ENCODE data around the gene CCL26. TPM values are rescaled to one million over a fixed set of nuclear protein-coding genes. Genes with fewer than 3 reads are reported as not detected.
A peak's percentile ranks its signal among the peaks of the same experiment; 100 is the strongest.

Gene CCL26
- total RNA-seq, 1 donor from 2014 or later: not detected

DNA sequence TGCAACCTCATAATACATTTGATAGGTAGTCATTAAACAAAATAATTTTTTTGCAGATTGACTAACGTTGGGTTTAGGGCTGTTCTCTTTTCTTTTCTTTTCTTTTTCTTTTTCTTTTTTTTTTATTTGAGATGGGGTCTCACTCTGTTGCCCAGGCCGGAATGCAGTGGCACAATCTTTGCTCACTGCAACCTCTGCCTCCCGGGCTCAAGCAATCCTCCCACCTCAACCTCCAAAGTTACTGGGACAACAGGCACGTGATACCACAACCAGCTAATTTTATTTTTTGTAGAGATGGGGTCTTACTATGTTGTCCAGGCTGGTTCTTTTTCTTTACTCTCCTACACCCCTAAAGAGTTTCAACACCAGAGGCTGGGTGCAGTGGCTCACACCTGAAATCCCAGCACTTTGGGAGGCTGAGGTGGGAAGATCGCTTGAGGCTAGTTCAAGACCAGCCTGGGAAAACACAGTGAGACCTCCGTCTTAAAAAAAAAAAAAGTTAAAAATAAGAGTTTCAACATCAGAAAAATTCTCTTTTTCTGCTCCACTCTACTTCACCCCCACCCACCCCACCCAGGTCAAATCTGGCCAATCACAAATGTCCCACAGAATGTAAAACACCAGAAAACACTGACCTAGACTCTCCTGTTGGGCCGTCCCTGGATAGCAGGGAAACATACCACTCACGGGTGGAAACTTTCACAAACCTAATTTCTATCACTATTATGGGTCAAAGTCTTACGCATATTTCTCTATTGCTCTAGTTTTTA lies 36.2 kb downstream of the CCL26 start:
- Mint-ChIP-seq H3K4me1 (ENCODE audit: low read depth) (peaks cover 55% of the 10 kb centered on the region), H3K4me3 (ENCODE audit: unreplicated experiment) (no peak overlapping the region), H3K9me3 (ENCODE audit: low read depth) (no peaks in the 10 kb centered on the region), H3K27ac (ENCODE audit: unreplicated experiment) (no peak overlapping the region), H3K27me3 (ENCODE audit: low read depth) (no peaks in the 10 kb centered on the region), H3K36me3 (ENCODE audit: low read depth) (no peaks in the 10 kb centered on the region)
- TF ChIP-seq, protein P1, sequence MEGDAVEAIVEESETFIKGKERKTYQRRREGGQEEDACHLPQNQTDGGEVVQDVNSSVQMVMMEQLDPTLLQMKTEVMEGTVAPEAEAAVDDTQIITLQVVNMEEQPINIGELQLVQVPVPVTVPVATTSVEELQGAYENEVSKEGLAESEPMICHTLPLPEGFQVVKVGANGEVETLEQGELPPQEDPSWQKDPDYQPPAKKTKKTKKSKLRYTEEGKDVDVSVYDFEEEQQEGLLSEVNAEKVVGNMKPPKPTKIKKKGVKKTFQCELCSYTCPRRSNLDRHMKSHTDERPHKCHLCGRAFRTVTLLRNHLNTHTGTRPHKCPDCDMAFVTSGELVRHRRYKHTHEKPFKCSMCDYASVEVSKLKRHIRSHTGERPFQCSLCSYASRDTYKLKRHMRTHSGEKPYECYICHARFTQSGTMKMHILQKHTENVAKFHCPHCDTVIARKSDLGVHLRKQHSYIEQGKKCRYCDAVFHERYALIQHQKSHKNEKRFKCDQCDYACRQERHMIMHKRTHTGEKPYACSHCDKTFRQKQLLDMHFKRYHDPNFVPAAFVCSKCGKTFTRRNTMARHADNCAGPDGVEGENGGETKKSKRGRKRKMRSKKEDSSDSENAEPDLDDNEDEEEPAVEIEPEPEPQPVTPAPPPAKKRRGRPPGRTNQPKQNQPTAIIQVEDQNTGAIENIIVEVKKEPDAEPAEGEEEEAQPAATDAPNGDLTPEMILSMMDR (IDR thresholded peaks at IDR 0.05): no peak
- DNase-seq (ENCODE audit: low spot score): no peak

DNA sequence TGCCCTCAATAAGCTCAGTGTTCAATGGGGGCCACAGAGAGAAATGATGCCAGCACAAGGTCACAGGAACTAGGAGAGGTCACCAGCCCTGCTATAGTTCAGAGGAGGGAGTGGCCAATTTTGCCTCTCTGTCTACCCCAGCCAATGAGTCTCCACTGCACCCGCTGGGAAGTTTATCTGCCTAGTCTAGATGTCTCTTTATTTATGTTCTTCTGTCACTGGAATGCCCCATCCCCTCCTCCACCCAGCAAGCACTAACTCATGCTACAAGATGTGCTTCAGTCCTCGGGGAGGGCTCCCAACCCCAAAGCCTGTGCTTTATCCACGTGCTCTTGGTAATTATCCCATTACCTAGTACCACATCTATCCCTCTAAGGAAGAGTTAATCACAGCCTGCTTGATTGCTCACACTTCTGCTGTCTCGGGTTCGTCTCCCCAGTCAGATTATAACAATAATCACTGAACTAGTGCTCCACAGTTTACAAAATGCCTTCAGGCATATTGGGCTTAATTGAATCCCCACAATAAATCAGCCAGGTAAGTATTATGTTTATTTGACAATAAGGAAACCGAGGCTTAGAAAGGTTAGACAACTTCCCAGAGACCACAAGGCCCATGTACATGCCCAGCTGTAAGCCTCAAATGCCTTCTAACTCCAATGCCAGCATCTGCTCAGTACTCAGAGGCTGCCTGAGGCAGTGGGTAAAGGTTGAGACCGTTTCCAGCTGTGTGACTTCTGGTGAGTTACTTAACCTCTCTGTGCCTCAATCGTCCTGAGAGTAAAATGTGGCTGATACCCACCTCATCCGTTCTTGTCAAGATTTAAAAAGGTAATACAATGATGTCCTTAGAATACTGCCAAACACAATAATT lies 37.2 kb downstream of the CCL26 start:
- H3K27me3 Mint-ChIP-seq (ENCODE audit: low read depth): no peaks in the 10 kb centered on the region
- peak overlapping the region; percentile 53 for H3K27ac Mint-ChIP-seq (ENCODE audit: unreplicated experiment)
- H3K4me1 Mint-ChIP-seq (ENCODE audit: low read depth): peaks cover 55% of the 10 kb centered on the region
- H3K4me3 Mint-ChIP-seq (ENCODE audit: unreplicated experiment): no peak overlapping the region
- peaks cover 3% of the 10 kb centered on the region for H3K36me3 Mint-ChIP-seq (ENCODE audit: low read depth)
- no peak for DNase-seq (ENCODE audit: low spot score)
- H3K9me3 Mint-ChIP-seq (ENCODE audit: low read depth): no peaks in the 10 kb centered on the region
- TF ChIP-seq, protein P1 (IDR thresholded peaks at IDR 0.05): no peak

DNA sequence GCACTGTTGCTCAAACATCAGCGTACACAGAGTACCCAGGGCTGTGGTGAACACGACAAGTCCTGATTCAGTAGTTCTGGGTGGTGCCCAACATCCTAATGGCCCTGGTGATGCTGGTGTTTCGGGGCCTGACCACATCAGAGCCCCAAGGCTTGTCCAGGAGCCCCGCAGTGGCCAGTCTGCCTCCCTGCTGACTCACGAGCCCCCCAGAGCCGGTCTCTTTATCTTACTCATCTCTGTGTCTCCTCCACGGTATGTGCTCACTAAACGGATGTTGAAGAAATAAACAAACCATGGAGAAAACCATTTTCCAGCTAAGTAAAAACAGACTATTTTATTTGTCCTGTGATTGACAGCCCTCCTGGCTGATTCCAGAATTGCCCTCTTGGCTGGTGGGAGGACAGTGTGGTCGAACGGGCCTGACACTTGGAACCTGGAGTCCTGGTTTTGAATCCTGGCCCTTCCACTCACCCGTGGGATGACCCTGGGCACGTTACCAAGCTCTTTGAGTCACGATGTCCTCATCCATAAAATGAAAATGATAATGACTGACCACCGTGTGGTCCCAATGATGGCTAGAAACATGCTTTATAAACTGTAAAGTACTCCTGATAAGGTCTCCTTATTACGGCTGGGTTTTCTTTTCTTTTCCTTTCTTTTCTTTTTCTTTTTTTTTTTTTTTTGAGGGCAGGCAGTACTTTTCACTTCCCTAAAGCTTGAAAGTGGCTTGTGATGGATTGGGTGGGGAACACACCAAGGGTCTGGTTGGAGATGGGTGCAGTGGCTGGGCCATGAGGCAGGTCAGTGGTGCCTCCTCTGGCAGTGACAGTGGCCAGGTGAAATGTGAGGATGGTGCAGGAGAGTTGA lies 39.0 kb downstream of the CCL26 start:
- Mint-ChIP-seq H3K4me3 (ENCODE audit: unreplicated experiment) (no peak overlapping the region), H3K27me3 (ENCODE audit: low read depth) (no peaks in the 10 kb centered on the region), H3K9me3 (ENCODE audit: low read depth) (no peaks in the 10 kb centered on the region), H3K27ac (ENCODE audit: unreplicated experiment) (peak overlapping the region; percentile 80), H3K4me1 (ENCODE audit: low read depth) (peaks cover 58% of the 10 kb centered on the region), H3K36me3 (ENCODE audit: low read depth) (peaks cover 5% of the 10 kb centered on the region)
- DNase-seq (ENCODE audit: low spot score): no peak
- TF ChIP-seq, protein P1 (IDR thresholded peaks at IDR 0.05): no peak

DNA sequence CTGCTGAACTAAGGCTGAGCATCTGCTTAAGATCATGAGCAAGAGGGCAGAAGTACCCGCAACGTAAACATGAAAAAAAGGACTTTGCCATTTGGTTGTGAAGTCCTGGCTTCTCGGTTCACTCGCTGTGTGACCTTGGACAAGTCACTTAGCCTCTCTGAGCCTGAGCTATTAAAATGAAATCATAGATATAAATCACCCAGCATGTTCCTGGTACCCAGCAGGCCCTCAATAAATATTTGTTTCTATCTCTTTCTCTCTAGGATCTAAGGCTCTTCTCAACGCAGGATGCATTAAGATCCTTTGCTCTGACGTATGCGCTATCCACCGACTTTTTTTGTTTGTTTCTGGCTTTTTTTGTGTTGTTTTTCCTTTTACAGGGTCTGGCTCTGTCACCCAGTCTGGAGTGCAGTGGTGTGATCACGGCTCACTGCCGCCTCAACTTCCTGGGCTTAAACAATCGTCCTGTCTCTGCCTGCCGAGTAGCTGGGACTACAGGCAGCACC lies 39.9 kb downstream of the CCL26 start:
- H3K4me3 Mint-ChIP-seq (ENCODE audit: unreplicated experiment): no peak overlapping the region
- TF ChIP-seq, protein P1 (IDR thresholded peaks at IDR 0.05): no peak
- peaks cover 55% of the 10 kb centered on the region for H3K4me1 Mint-ChIP-seq (ENCODE audit: low read depth)
- DNase-seq (ENCODE audit: low spot score): no peak
- H3K27ac Mint-ChIP-seq (ENCODE audit: unreplicated experiment): no peak overlapping the region
- no peaks in the 10 kb centered on the region for H3K9me3 Mint-ChIP-seq (ENCODE audit: low read depth)
- H3K36me3 Mint-ChIP-seq (ENCODE audit: low read depth): peaks cover 5% of the 10 kb centered on the region
- no peaks in the 10 kb centered on the region for H3K27me3 Mint-ChIP-seq (ENCODE audit: low read depth)
